Activated CD8-positive, alpha-beta T cell treated with anti-CD3 and anti-CD28 coated beads for 36 hours (primary cell): ENCODE measurements around the gene NAPB. TPM values are rescaled to one million over a fixed set of nuclear protein-coding genes. Genes with fewer than 3 reads are reported as not detected.

ENCODE experiments used
- ATAC-seq: fragments of 200-7000 bp; cut with Tn5 transposase; one replicate; pipeline ENCODE4 v1.10.0; 2021; ENCODE audit warnings: mild to moderate bottlenecking, moderate library complexity
- CTCF ChIA-PET: fragments of 350-600 bp; sonication (Branson Sonifier 250); formaldehyde crosslinking; loops from one replicate; lab custom pipeline; 2021; ENCODE audit warnings: antibody characterized with exemption; lab: Charles Lee
- POLR2A ChIA-PET: fragments of 350-600 bp; sonication (Branson Sonifier 250); formaldehyde crosslinking; loops from one replicate; lab custom pipeline; 2021; ENCODE audit warnings: antibody characterized with exemption; lab: Charles Lee
- DNase-seq: peaks from one replicate; pipeline ENCODE4 v3.0.0-alpha.2; 2020
- H3K27ac Mint-ChIP-seq: one replicate; pipeline ENCODE4 v1.8.0; 2021; ENCODE audit warnings: mild to moderate bottlenecking, mixed read lengths
- H3K27me3 Mint-ChIP-seq: one replicate; pipeline ENCODE4 v1.8.0; 2021; ENCODE audit warnings: mixed read lengths
- H3K36me3 Mint-ChIP-seq: one replicate; pipeline ENCODE4 v1.8.0; 2021; ENCODE audit warnings: low read depth, mixed read lengths
- H3K4me1 Mint-ChIP-seq: one replicate; pipeline ENCODE4 v1.8.0; 2021; ENCODE audit warnings: low read depth, mixed read lengths
- H3K4me3 Mint-ChIP-seq: one replicate; pipeline ENCODE4 v1.8.0; 2021; ENCODE audit warnings: mild to moderate bottlenecking, moderate library complexity, mixed read lengths
- H3K9me3 Mint-ChIP-seq: one replicate; pipeline ENCODE4 v1.8.0; 2021; ENCODE audit warnings: mixed read lengths
- CTCF ChIP-seq: fragments of 200-600 bp; IDR thresholded peaks from one replicate; pipeline ENCODE4 v1.8.0; 2022; ENCODE audit warnings: antibody characterized with exemption, mild to moderate bottlenecking
- intact Hi-C: fragments of 100-400 bp; cut with micrococcal nuclease; formaldehyde crosslinking; loops from one replicate; pipeline ENCODE4 v1.10.0; 2022
- total RNA-seq, 2 experiments: library from RNA; stranded (reverse); gene quantifications; one replicate each; pipeline ENCODE4 v1.2.3, GENCODE V29; 2021

NAPB gene
- total RNA-seq, 2 experiments from 2014 or later = 14.3 to 16.8 TPM

GRCh38 chr20:23340524-23340923 lies 80.8 kb downstream of the NAPB start:
- ATAC-seq (peak; percentile 72), DNase-seq (peak; percentile 64)
- Mint-ChIP-seq H3K36me3 (no peaks in the 10 kb centered on the region), H3K9me3 (no peaks in the 10 kb centered on the region), H3K4me1 (no peaks in the 10 kb centered on the region), H3K27me3 (no peaks in the 10 kb centered on the region), H3K4me3 (no peak overlapping the region), H3K27ac (no peak overlapping the region)
- POLR2A ChIA-PET = interaction anchor here (1.0 to 1.5 kb wide), 3 partner anchors 8 to 10 kb away, joined by 3 to 4 read pairs (median 3); partner anchors contain the start of gene NXT1
- peak; percentile 54 for TF ChIP-seq CTCF
- intact Hi-C loops = loop anchor here (5.0 kb wide), 1 partner anchor 648 kb away; no protein-coding TSS in a partner anchor
- CTCF ChIA-PET = interaction anchor here (0.8 to 5.0 kb wide), 6 partner anchors 8 to 1001 kb away, joined by 3 to 42 read pairs (median 6); partner anchors contain the start of gene NXT1

GRCh38 chr20:23339986-23340385 lies 81.3 kb downstream of the NAPB start:
- DNase-seq (no peak), ATAC-seq (no peak)
- Mint-ChIP-seq H3K4me1 (no peaks in the 10 kb centered on the region), H3K9me3 (no peaks in the 10 kb centered on the region), H3K27ac (no peak overlapping the region), H3K4me3 (no peak overlapping the region), H3K36me3 (no peaks in the 10 kb centered on the region), H3K27me3 (no peaks in the 10 kb centered on the region)
- intact Hi-C loops = loop anchor here (5.0 kb wide), 1 partner anchor 648 kb away; no protein-coding TSS in a partner anchor
- ChIA-PET POLR2A (interaction anchor here (1.5 kb wide), 1 partner anchor 9 kb away, joined by 3 read pairs; no protein-coding TSS in a partner anchor), CTCF (interaction anchor here (1.7 to 5.0 kb wide), 4 partner anchors 8 to 1001 kb away, joined by 5 to 42 read pairs (median 8); partner anchors contain the start of gene NXT1)
- TF ChIP-seq CTCF = no peak

GRCh38 chr20:23337312-23337711 lies 84.0 kb downstream of the NAPB start:
- Mint-ChIP-seq H3K9me3 (no peaks in the 10 kb centered on the region), H3K4me3 (no peak overlapping the region), H3K36me3 (no peaks in the 10 kb centered on the region), H3K4me1 (no peaks in the 10 kb centered on the region), H3K27me3 (no peaks in the 10 kb centered on the region), H3K27ac (no peak overlapping the region)
- intact Hi-C loops = no loop called here
- no peak for DNase-seq
- ATAC-seq = no peak
- CTCF ChIA-PET = interaction anchor here (1.1 to 1.4 kb wide), 2 partner anchors 10 to 647 kb away, joined by 3 read pairs; no protein-coding TSS in a partner anchor
- POLR2A ChIA-PET = interaction anchor here (0.6 to 1.3 kb wide), 2 partner anchors 12 to 13 kb away, joined by 3 read pairs; no protein-coding TSS in a partner anchor
- no peak for TF ChIP-seq CTCF

GRCh38 chr20:23336476-23336875 lies 84.8 kb downstream of the NAPB start:
- no peak for ATAC-seq
- no peaks in the 10 kb centered on the region for H3K36me3 Mint-ChIP-seq
- ChIA-PET CTCF (interaction anchor here (1.1 to 1.4 kb wide), 2 partner anchors 11 to 646 kb away, joined by 3 read pairs; no protein-coding TSS in a partner anchor), POLR2A (interaction anchor here (0.6 kb wide), 1 partner anchor 12 kb away, joined by 3 read pairs; no protein-coding TSS in a partner anchor)
- no peak overlapping the region for H3K4me3 Mint-ChIP-seq
- intact Hi-C loops = no loop called here
- no peak for DNase-seq
- no peaks in the 10 kb centered on the region for H3K4me1 Mint-ChIP-seq
- H3K9me3 Mint-ChIP-seq = no peaks in the 10 kb centered on the region
- TF ChIP-seq CTCF = no peak
- H3K27me3 Mint-ChIP-seq = no peaks in the 10 kb centered on the region
- H3K27ac Mint-ChIP-seq = no peak overlapping the region

- H3K36me3 Mint-ChIP-seq = no peaks in the 10 kb centered on the region
- no peaks in the 10 kb centered on the region for H3K4me1 Mint-ChIP-seq
- ChIA-PET POLR2A (no interaction called here), CTCF (no interaction called here)
- H3K27ac Mint-ChIP-seq = no peak overlapping the region
- ATAC-seq (no peak), DNase-seq (no peak)
- H3K9me3 Mint-ChIP-seq = no peaks in the 10 kb centered on the region
- TF ChIP-seq CTCF = no peak
- H3K4me3 Mint-ChIP-seq = no peak overlapping the region
- intact Hi-C loops = no loop called here
- no peaks in the 10 kb centered on the region for H3K27me3 Mint-ChIP-seq
These were observed 85.8 kb downstream of the NAPB start for GRCh38 chr20:23335521-23335920.
